GM19468 (cell line): Measurements from ENCODE around the gene RGL1.

Experiments used
- ATAC-seq: cut with Tn5 transposase; IDR thresholded peaks from one replicate; pipeline ENCODE4 v1.9.1; 2021; ENCODE audit warnings: mild to moderate bottlenecking, moderate library complexity, moderate number of reproducible peaks; ENCODE audit not compliant: unreplicated experiment; ENCODE audit errors: extremely low read depth

Gene RGL1

GRCh38 chr1:183910845-183911244, 105.9 kb downstream of the RGL1 start:
- ATAC-seq, result no peak

DNA sequence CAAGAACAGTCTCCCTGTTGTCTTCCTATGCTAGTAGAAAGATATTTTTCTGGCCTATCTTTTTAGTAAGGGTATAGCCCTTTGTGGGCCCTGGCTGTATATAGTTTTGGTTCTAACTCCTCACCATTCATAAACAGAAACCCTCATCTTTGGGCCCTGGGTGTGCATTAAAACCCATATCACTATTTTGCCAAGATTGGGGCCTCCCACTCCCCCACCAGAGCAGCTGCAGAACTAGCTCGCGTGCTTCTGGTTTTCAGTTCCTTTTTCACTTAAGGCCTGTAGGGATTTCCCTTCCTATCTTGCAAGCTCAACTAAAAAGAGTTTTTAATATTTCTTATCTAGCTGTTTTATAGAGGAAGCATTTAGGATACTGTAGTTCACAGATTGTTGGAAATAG, 106.4 kb downstream of the RGL1 start:
- ATAC-seq, result peak; percentile 25

- peak; percentile 29 for ATAC-seq
These were observed 107.5 kb downstream of the RGL1 start for GRCh38 chr1:183912265-183912886.

DNA sequence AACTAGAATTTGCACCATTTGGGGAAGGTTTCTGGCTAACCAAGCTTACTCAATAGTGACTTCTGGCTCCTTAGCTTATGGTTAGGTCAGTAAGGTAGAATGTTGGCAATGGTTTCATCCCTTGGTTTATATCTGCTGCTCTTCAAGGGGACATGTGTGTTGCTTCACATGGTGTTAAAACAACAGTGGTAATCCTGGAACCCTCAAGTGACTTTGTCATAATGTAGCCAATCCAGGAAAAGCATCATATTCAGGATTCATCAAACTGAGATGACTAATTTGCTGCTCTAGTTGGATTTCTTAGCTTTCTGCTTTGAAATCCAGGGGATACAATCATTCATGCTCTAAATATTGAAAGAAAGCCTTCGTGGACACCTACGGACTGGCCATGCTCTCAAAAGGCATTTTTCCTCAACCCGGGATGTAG, 108.7 kb downstream of the RGL1 start:
- no peak for ATAC-seq

GRCh38 chr1:183914276-183914675, 109.4 kb downstream of the RGL1 start:
- ATAC-seq, result no peak

- ATAC-seq, result no peak
These were observed 110.0 kb downstream of the RGL1 start for GRCh38 chr1:183914891-183915290.

DNA sequence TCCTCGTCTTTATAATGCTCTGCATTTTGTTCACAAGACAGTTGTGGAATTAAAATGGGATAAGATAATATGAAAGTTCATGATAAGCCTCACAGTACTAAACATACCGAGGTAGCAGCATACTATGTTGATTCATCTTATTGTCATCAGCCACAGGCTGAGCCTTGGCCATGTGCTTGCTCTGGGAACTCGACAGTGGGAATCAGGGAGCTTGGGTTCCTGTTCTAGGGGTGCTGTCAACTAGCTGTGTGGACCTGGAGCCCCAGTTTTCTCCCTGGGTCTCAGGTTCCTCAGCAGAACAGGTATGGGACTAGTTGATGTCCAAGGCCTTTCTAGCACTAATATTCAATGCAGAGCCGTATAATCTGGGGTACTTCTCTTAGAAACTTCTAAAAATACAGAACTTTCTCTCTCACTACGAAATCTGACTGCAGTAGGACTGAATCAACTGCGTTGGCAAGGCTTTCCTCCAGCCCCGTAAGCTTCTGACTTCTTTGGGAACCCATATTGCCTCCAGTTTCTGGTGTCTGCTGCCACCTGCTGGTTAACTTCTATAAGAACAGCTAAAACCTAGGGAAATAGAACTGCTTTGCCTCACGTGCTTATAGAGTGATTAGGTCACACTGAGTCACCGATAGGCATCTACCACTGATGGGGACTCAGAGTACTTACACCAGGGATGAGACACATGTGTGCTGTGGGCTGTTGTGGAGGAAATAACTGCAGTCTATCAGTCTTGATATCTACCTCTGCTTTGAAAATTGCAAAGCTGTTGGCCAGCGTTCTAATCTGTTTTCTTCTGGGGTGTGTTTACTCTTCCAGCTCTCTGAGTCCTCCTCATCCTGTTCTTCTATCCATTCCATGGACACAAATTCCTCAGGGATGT, 110.9 kb downstream of the RGL1 start:
- peak; percentile 54 for ATAC-seq

DNA sequence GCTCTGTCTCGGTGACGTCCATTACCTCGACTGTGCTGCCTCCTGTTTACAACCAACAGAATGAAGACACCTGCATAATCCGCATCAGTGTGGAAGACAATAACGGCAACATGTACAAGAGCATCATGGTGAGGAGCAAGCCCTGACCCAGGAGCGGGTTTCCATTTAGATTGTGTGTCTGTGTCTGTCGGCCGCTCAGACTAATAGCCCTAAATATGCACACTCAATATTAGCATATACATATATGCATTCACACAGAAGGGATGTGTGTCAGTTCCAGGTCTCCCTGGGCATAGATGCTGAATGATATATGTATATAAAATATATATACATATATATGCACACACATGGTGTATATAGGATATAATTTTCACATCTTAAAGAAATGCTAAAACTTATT, 111.7 kb downstream of the RGL1 start:
- no peak for ATAC-seq

DNA sequence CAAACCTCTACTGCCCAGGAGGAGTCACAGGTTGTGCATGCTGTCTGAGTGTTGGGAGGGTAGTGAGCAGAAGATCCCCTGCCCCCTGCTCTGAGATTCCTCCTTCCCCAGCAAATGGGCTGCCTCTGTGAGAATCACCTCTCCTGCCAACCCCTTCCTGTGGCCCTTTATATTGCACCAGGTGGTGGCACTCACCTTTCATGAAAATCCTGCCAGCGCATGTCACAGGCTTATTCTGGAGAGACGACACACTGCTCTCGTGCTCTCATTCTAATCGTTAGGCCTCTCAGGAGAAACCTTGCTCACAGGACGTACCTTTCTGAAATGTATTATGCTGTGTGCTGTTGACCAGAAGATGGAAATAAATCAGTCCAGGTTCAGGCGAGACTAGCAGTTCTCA, 113.7 kb downstream of the RGL1 start:
- no peak for ATAC-seq

- no peak for ATAC-seq
These were observed 115.7 kb downstream of the RGL1 start for GRCh38 chr1:183920651-183921050.

- ATAC-seq, result no peak
These were observed 117.3 kb downstream of the RGL1 start for GRCh38 chr1:183922197-183922596.

DNA sequence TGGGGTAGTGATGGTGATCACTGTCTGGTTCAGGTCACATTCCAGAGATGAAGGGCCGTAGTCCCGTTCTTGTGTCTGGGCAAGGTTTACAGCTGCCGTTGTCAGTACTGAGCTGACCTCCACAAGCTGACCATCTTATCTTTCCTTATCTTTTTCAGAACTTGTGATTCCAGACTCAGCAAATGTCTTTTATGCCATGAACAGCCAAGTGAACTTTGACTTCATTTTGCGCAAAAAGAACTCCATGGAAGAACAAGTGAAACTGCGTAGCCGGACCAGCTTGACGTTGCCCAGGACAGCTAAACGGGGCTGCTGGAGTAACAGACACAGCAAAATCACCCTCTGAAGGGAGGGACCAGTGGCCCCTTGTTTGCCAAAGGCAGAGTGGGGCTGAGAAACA, 121.0 kb downstream of the RGL1 start:
- no peak for ATAC-seq

GRCh38 chr1:183926983-183927382, 122.1 kb downstream of the RGL1 start:
- ATAC-seq, result no peak

DNA sequence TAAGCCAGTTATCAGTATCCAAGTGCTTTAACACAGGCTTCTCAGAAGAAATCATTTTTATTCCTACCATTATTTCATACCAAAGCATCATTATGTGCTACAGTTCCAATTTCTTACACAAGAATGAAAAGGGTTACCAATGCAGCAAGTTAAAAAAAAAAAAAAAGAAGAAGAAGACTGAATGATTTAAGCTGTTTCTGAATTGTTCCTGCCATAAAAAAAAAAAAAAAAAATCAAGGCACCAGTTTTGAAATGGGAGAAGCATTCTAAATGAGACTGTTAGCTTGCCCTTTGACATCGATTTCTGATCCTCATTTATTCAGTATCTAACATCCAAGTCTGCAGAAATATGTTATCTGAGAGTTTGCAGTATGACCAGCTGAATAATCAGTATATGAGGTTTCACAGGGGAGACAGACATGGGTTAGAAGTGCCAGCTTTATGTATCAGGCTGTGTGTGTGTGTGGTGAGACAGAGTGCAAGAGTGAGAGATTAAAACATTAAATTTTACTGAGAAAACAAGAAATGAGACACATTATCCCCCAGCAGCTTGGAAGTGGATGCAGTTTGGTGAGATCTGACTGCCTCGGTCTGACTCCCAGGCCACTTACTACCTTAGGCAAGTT, 126.8 kb downstream of the RGL1 start:
- ATAC-seq, result no peak

- ATAC-seq, result no peak
These were observed 127.5 kb downstream of the RGL1 start for GRCh38 chr1:183932412-183932811.

DNA sequence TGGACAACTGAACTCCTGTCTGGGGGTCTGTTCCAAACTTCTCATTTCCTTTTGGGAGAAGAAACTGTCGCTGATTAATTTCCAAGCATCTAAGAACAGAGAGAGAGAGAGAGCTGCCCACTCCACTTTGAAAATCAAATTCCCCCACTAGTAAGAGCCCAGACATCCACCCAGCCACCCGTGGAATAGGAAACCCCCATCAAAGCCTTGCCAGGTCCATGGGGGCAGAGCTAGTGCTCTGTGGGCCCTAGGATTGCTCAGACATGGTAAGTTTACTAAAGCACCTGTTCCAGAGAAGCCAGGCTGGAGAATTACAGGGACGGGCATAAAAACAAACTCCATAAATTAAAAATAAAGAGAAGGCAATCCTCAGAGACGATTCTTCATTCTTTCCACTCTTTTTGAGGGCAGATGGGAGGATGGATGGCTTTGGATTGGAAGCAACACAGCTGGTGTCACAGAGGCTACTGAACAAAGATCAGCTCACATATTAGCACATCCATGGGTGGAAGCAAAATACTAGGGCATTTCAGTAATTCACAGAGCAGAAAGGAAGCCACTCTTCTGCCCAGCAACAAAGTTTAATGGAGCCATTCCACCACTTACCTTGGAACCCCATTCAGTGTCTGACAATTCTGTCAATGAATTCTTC, 128.7 kb downstream of the RGL1 start:
- ATAC-seq, result no peak

DNA sequence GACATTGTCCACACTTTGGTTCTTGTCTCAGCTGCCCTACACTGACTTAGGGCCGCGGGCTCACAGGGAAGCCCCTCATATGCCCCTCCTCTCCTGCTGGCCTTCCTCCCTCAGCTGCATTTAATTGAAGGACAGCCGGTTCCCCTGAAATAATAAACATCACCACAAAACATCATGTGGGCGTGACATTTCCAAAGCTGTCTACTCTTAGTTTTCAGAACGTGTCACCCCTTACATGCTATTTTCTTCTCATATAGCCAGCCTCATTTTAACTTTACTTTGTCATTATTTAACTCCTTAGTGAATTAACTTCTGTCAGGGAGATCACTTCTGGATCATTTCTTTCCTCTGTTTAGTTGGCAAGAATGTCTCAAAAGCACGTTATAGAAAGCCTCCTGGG, 129.4 kb downstream of the RGL1 start:
- ATAC-seq, result no peak

- ATAC-seq, result no peak
These were observed 131.1 kb downstream of the RGL1 start for GRCh38 chr1:183936009-183936408.

GRCh38 chr1:183936791-183937190, 131.9 kb downstream of the RGL1 start:
- no peak for ATAC-seq

- ATAC-seq, result no peak
These were observed 132.7 kb downstream of the RGL1 start for GRCh38 chr1:183937611-183938010.

GRCh38 chr1:183941001-183941400, 136.1 kb downstream of the RGL1 start:
- no peak for ATAC-seq
